WTC11 (cell line): ENCODE results near the gene YES1.

Experiments used
- ATF3 ChIP-seq: sonication (generic); formaldehyde crosslinking; conservative IDR thresholded peaks from 2 replicates; pipeline ENCODE4 v1.8.1; 2022; ENCODE audit warnings: mild to moderate bottlenecking, missing genetic modification reagents
- CREB1 ChIP-seq: sonication (generic); formaldehyde crosslinking; IDR thresholded peaks from 2 replicates; pipeline ENCODE4 v1.8.0; 2023; ENCODE audit warnings: mild to moderate bottlenecking, missing genetic modification reagents
- ETV6 ChIP-seq: sonication (generic); formaldehyde crosslinking; IDR thresholded peaks from 2 replicates; pipeline ENCODE4 v1.8.1; 2022; ENCODE audit warnings: mild to moderate bottlenecking, missing genetic modification reagents
- FOXP1 ChIP-seq: sonication (generic); formaldehyde crosslinking; IDR thresholded peaks from 2 replicates; pipeline ENCODE4 v1.8.0; 2022; ENCODE audit warnings: missing genetic modification reagents, mild to moderate bottlenecking, moderate library complexity, borderline replicate concordance
- GABPB1 ChIP-seq: sonication (generic); formaldehyde crosslinking; IDR thresholded peaks from 2 replicates; pipeline ENCODE4 v1.8.1; 2023; ENCODE audit warnings: mild to moderate bottlenecking, missing genetic modification reagents
- HMGA2 ChIP-seq: fragments of 250-450 bp; sonication (Bioruptor Pico); IDR thresholded peaks from 2 replicates; pipeline ENCODE4 v1.4.0; 2021; ENCODE audit warnings: mild to moderate bottlenecking, moderate library complexity
- IRF1 ChIP-seq: sonication (generic); formaldehyde crosslinking; IDR thresholded peaks from 2 replicates; pipeline ENCODE4 v1.8.0; 2023; ENCODE audit warnings: missing genetic modification reagents
- JUN ChIP-seq: sonication (generic); formaldehyde crosslinking; IDR thresholded peaks from 2 replicates; pipeline ENCODE4 v1.8.0; 2023; ENCODE audit warnings: mild to moderate bottlenecking, missing genetic modification reagents
- MYBL2 ChIP-seq: sonication (generic); formaldehyde crosslinking; IDR thresholded peaks from 2 replicates; pipeline ENCODE4 v1.8.1; 2023; ENCODE audit warnings: mild to moderate bottlenecking, moderate library complexity, missing genetic modification reagents
- NR1H2 ChIP-seq: sonication (generic); formaldehyde crosslinking; IDR thresholded peaks from 2 replicates; pipeline ENCODE4 v1.9.0; 2021; ENCODE audit warnings: mild to moderate bottlenecking, moderate library complexity, missing genetic modification reagents
- ZNF512 ChIP-seq: sonication (generic); formaldehyde crosslinking; IDR thresholded peaks from 2 replicates; pipeline ENCODE4 v1.8.1; 2022; ENCODE audit warnings: missing genetic modification reagents, borderline replicate concordance
- TF ChIP-seq, protein P1 (sequence below): fragments of 200-600 bp; IDR thresholded peaks from 2 replicates; pipeline ENCODE4 v1.8.0; 2022; ENCODE audit warnings: antibody characterized with exemption
- TF ChIP-seq, protein P2 (sequence below): sonication (generic); formaldehyde crosslinking; IDR thresholded peaks from 2 replicates; pipeline ENCODE4 v1.8.0; 2022; ENCODE audit warnings: missing genetic modification reagents

DNA sequence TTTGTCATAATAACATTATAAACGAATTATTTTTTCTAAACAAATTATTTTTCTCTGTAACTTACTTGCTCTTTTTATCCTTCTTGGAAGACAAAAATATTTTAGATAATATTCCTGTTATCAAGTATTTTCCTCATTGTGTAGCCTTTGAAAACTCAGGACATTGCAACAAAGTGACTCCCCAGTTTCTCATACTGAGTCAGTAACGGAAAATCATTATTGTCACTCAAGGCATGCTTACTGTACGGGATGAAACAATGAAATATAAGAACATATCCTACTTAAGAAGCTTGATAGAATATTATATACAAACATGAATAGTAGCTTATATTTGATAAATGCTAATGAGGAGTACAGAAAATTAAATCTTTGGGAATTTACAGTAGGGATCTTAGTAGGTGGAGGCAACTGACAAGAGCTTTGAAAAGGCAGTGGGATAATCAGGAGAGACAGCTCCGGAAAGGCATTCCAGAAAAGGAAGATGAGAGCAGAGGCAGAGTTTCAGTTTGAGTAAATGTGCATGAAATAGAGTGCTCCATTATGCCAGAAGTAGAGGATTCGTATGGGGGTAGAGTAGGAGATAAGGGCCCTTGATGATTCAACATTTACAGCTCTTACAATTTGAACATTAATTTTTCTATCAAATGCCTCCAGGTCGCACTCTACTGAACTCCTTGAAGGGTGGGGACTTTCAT, 14.0 kb upstream of the YES1 start:
- TF ChIP-seq ATF3 (CRISPR knock-in tag) (no peak), CREB1 (CRISPR knock-in tag) (no peak), NR1H2 (CRISPR knock-in tag) (no peak), JUN (CRISPR knock-in tag) (no peak), IRF1 (CRISPR knock-in tag) (no peak), FOXP1 (no peak), GABPB1 (CRISPR knock-in tag) (no peak), MYBL2 (no peak), ZNF512 (no peak), ETV6 (CRISPR knock-in tag) (no peak), HMGA2 (CRISPR knock-in tag) (no peak)
- TF ChIP-seq, protein P1, sequence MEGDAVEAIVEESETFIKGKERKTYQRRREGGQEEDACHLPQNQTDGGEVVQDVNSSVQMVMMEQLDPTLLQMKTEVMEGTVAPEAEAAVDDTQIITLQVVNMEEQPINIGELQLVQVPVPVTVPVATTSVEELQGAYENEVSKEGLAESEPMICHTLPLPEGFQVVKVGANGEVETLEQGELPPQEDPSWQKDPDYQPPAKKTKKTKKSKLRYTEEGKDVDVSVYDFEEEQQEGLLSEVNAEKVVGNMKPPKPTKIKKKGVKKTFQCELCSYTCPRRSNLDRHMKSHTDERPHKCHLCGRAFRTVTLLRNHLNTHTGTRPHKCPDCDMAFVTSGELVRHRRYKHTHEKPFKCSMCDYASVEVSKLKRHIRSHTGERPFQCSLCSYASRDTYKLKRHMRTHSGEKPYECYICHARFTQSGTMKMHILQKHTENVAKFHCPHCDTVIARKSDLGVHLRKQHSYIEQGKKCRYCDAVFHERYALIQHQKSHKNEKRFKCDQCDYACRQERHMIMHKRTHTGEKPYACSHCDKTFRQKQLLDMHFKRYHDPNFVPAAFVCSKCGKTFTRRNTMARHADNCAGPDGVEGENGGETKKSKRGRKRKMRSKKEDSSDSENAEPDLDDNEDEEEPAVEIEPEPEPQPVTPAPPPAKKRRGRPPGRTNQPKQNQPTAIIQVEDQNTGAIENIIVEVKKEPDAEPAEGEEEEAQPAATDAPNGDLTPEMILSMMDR, result no peak
- TF ChIP-seq, protein P2, sequence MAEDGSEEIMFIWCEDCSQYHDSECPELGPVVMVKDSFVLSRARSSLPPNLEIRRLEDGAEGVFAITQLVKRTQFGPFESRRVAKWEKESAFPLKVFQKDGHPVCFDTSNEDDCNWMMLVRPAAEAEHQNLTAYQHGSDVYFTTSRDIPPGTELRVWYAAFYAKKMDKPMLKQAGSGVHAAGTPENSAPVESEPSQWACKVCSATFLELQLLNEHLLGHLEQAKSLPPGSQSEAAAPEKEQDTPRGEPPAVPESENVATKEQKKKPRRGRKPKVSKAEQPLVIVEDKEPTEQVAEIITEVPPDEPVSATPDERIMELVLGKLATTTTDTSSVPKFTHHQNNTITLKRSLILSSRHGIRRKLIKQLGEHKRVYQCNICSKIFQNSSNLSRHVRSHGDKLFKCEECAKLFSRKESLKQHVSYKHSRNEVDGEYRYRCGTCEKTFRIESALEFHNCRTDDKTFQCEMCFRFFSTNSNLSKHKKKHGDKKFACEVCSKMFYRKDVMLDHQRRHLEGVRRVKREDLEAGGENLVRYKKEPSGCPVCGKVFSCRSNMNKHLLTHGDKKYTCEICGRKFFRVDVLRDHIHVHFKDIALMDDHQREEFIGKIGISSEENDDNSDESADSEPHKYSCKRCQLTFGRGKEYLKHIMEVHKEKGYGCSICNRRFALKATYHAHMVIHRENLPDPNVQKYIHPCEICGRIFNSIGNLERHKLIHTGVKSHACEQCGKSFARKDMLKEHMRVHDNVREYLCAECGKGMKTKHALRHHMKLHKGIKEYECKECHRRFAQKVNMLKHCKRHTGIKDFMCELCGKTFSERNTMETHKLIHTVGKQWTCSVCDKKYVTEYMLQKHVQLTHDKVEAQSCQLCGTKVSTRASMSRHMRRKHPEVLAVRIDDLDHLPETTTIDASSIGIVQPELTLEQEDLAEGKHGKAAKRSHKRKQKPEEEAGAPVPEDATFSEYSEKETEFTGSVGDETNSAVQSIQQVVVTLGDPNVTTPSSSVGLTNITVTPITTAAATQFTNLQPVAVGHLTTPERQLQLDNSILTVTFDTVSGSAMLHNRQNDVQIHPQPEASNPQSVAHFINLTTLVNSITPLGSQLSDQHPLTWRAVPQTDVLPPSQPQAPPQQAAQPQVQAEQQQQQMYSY (CRISPR knock-in tag), result no peak
